Measurements from ENCODE around the gene RBM22. TPM values are rescaled to one million over a fixed set of nuclear protein-coding genes. Genes with fewer than 3 reads are reported as not detected.

RBM22 gene
- total RNA-seq, 1 experiment from 2014 or later: 31.6 TPM

DNA sequence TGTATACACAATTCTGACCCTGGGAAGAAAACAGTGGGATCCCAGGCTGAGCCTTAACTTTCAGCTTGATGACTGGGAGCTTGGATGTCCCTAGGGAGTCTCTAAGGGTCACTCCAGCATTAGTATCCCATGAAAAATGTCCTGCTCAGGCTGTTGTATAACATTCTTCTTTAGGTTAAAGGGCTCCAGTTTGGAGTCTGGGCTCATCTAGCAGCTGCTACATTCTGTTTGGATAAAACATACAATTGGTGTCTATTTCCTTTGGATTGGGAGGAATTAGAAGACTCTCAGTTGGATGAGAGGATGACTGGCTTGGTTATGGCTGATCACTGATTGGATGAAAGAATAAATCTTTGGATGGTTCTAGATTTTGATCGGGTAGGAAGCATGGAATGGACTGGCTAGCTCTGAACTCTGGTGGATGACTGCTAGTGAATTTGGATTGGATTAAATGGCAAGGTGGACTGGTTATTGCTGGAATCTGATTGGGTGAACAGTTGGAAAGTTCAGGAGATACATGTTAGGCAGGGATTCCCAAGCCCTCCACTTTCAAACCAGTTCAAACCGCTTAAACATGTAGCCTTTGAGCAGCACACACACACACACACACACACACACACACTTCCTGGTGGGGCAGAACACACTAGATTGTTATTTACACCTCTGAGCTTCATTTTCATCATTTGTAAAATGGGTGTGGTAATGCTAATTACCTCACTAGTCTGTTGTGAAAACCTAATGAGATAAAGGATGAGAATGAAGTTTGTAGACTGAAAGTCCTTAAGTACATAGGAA is 46.9 kb downstream of the RBM22 start:
- Histone ChIP-seq H4K20me1 (ENCODE audit: low read length) (no peaks in the 10 kb centered on the region), H3K36me3 (ENCODE audit: low read depth, low read length) (0 out of 2 replicates have a peak, but pooled peaks cover 3% of the 10 kb centered on the region), H3K27me3 (ENCODE audit: low read length) (no peaks in the 10 kb centered on the region), H3K4me1 (ENCODE audit: insufficient read depth, low read length) (peaks cover 6% of the 10 kb centered on the region; the same call in 1 of the 2 replicates), H3K79me2 (ENCODE audit: low read length) (no peaks in the 10 kb centered on the region), H3K4me3 (ENCODE audit: low read length) (no peak overlapping the region), H3F3A (ENCODE audit: low read length, unreplicated experiment) (no peaks in the 10 kb centered on the region), H3K27ac (ENCODE audit: low read length) (no peak overlapping the region), H3K4me2 (ENCODE audit: low read length) (no peak overlapping the region), H3K9ac (ENCODE audit: low read length) (no peak overlapping the region), H3K9me3 (ENCODE audit: low read length) (no peaks in the 10 kb centered on the region), H2AFZ (ENCODE audit: low read length) (no peak overlapping the region), H3K9me2 (replicated peaks; ENCODE audit: low read length) (no peaks in the 10 kb centered on the region)
- no TSS peak for BruUV-seq (replicated peaks)
- intact Hi-C loops (cut with micrococcal nuclease): loop anchor here (10.0 kb wide), 1 partner anchor 191 kb away; the partner anchor contains the start of gene IRGM
- POLR2A ChIA-PET (ENCODE audit: unreplicated experiment): no interaction called here
- ATAC-seq (no peak), DNase-seq (no peak)
- CTCF ChIA-PET: interaction anchor here (0.7 to 0.9 kb wide), 2 partner anchors 11 to 13 kb away, joined by 5 to 6 read pairs; partner anchors contain the start of gene SYNPO
- TF ChIP-seq EZH2 (IDR thresholded peaks at IDR 0.05; ENCODE audit: low read length, unreplicated experiment) (no peak), EZH2phosphoT487 (IDR thresholded peaks at IDR 0.05; ENCODE audit: borderline replicate concordance, low read length) (no peak)
- TF ChIP-seq, protein P1, sequence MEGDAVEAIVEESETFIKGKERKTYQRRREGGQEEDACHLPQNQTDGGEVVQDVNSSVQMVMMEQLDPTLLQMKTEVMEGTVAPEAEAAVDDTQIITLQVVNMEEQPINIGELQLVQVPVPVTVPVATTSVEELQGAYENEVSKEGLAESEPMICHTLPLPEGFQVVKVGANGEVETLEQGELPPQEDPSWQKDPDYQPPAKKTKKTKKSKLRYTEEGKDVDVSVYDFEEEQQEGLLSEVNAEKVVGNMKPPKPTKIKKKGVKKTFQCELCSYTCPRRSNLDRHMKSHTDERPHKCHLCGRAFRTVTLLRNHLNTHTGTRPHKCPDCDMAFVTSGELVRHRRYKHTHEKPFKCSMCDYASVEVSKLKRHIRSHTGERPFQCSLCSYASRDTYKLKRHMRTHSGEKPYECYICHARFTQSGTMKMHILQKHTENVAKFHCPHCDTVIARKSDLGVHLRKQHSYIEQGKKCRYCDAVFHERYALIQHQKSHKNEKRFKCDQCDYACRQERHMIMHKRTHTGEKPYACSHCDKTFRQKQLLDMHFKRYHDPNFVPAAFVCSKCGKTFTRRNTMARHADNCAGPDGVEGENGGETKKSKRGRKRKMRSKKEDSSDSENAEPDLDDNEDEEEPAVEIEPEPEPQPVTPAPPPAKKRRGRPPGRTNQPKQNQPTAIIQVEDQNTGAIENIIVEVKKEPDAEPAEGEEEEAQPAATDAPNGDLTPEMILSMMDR (conservative IDR thresholded peaks at IDR 0.05; ENCODE audit: low read depth, low read length): no peak

DNA sequence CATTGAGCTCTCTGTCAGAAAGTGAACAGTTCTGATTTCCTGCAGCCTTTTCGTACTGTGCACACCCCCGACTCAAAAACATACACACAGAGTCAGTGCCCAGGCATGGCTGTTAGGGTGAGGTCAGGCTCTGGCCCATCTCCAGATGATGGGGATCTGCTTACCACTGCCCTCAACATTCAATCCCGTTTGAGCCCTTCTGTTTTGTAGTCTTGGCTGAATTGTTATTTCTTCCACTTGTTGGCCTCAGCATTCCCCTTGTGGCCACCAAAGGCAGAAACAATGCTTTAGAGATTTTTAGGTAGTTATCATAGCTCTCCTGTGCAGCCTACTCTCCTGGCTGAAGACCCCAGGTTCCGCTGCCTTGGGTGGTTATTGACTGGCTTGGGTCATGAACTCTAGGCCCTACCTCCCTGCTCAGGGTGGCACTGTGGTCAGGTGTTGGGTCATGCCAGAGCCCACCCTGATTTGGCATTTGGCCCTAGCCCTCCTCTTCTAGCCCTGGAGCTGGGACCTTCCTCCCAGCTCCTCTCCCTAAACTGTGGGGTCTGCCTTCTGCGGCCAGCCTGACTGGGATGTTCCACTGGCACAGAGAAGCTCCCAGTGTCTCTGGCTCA is 47.6 kb downstream of the RBM22 start:
- Histone ChIP-seq H3K9me3 (ENCODE audit: low read length) (no peaks in the 10 kb centered on the region), H3F3A (ENCODE audit: low read length, unreplicated experiment) (no peaks in the 10 kb centered on the region), H3K4me3 (ENCODE audit: low read length) (no peak overlapping the region), H2AFZ (ENCODE audit: low read length) (no peak overlapping the region), H3K27ac (ENCODE audit: low read length) (no peak overlapping the region), H3K9me2 (replicated peaks; ENCODE audit: low read length) (no peaks in the 10 kb centered on the region), H3K4me2 (ENCODE audit: low read length) (no peak overlapping the region), H3K9ac (ENCODE audit: low read length) (no peak overlapping the region), H3K79me2 (ENCODE audit: low read length) (no peaks in the 10 kb centered on the region), H3K4me1 (ENCODE audit: insufficient read depth, low read length) (peaks cover 6% of the 10 kb centered on the region; the same call in 1 of the 2 replicates), H3K27me3 (ENCODE audit: low read length) (no peaks in the 10 kb centered on the region), H3K36me3 (ENCODE audit: low read depth, low read length) (peaks cover 8% of the 10 kb centered on the region; the same call in 1 of the 2 replicates), H4K20me1 (ENCODE audit: low read length) (no peaks in the 10 kb centered on the region)
- ChIA-PET POLR2A (ENCODE audit: unreplicated experiment) (interaction anchor here (0.6 kb wide), 1 partner anchor 67 kb away, joined by 4 read pairs; no protein-coding TSS in a partner anchor), CTCF (interaction anchor here (0.7 to 0.9 kb wide), 2 partner anchors 11 to 13 kb away, joined by 5 to 6 read pairs; partner anchors contain the start of gene SYNPO)
- no TSS peak for BruUV-seq (replicated peaks)
- TF ChIP-seq, protein P1 (conservative IDR thresholded peaks at IDR 0.05; ENCODE audit: low read depth, low read length): peak; percentile 40
- TF ChIP-seq EZH2phosphoT487 (IDR thresholded peaks at IDR 0.05; ENCODE audit: borderline replicate concordance, low read length) (no peak), EZH2 (IDR thresholded peaks at IDR 0.05; ENCODE audit: low read length, unreplicated experiment) (no peak)
- intact Hi-C loops (cut with micrococcal nuclease): loop anchor here (10.0 kb wide), 1 partner anchor 192 kb away; the partner anchor contains the start of gene IRGM
- DNase-seq (peak; percentile 19), ATAC-seq (no peak)

Measured in PC-3 (cell line).